HCT116 (cell line): ENCODE data around the gene ETHE1. TPM values are rescaled to one million over a fixed set of nuclear protein-coding genes. Genes with fewer than 3 reads are reported as not detected.

ENCODE experiments used
- ATAC-seq: fragments of 200-7000 bp; cut with Tn5 transposase; 2 replicates; pipeline ENCODE4 v1.9.1; 2020; ENCODE audit warnings: mild to moderate bottlenecking, moderate library complexity
- BruUV-seq: library from RNA; stranded (reverse); fragments of 400-500 nt; replicated peaks from 2 replicates; lab custom pipeline; 2021; lab: Mats Ljungman, UMichigan
- CTCF ChIA-PET: fragments of 300-600 bp; sonication (Branson Sonifier 250); formaldehyde crosslinking; loops from one replicate; lab custom pipeline; 2021; ENCODE audit warnings: antibody characterized with exemption; lab: Charles Lee
- POLR2A ChIA-PET: fragments of 300-600, 350-600 bp; sonication (Branson Sonifier 250); formaldehyde crosslinking; loops from one replicate; lab custom pipeline; 2021; ENCODE audit warnings: antibody characterized with exemption; lab: Charles Lee
- RAD21 ChIA-PET, 2 experiments: fragments of 300-600 bp; sonication (Branson Sonifier 250); formaldehyde crosslinking; loops; one replicate each; lab custom pipeline; 2023; ENCODE audit warnings: low total read pairs in 2 of 2; ENCODE audit not compliant: uncharacterized antibody in 2 of 2, unreplicated experiment in 2 of 2, low non-redundant PET in 1 of 2; lab: Charles Lee
- DNase-seq: peaks from one replicate; pipeline ENCODE4 v3.0.0-alpha.2; 2010; ENCODE audit warnings: low read depth, low spot score
- H2AFZ ChIP-seq: fragments of 200-600 bp; shearing (Covaris generic), sonication (generic); 2 replicates; pipeline ENCODE4 v1.6.1; 2017; ENCODE audit warnings: low read depth, mixed run types, mixed read lengths, antibody characterized with exemption, low read length; ENCODE audit not compliant: poor library complexity, severe bottlenecking
- H3K27ac ChIP-seq: 2 replicates; pipeline ENCODE4 v1.5.1; 2012; ENCODE audit warnings: low read depth, low read length
- H3K27me3 ChIP-seq: fragments of 200-600 bp; sonication (generic); 2 replicates; pipeline ENCODE4 v1.6.1; 2016; ENCODE audit warnings: mixed run types, low read length, mixed read lengths; ENCODE audit not compliant: insufficient read depth
- H3K36me3 ChIP-seq, 2 experiments: fragments of 200-500 bp in 1 of 2; fragments of 200-600 bp in 1 of 2; sonication (Bioruptor generic) in 1 of 2; sonication (generic) in 1 of 2; 2 replicates each; pipeline versions ENCODE4 v1.5.1 to v1.6.1; 2014 to 2016; ENCODE audit warnings: low read length in 2 of 2, inconsistent platforms in 1 of 2, mixed read lengths in 1 of 2, mixed run types in 1 of 2; ENCODE audit not compliant: insufficient read depth in 2 of 2, control insufficient read depth in 1 of 2
- H3K4me1 ChIP-seq, 2 experiments: fragments of 200-600 bp in 1 of 2; sonication (generic) in 1 of 2; 2 replicates each; pipeline versions ENCODE4 v1.5.1 to v1.6.1; 2012 to 2017; ENCODE audit warnings: low read length in 2 of 2, inconsistent platforms in 1 of 2, mild to moderate bottlenecking in 1 of 2, mixed read lengths in 1 of 2, mixed run types in 1 of 2, moderate library complexity in 1 of 2; ENCODE audit not compliant: insufficient read depth in 2 of 2, control insufficient read depth in 1 of 2
- H3K4me2 ChIP-seq: fragments of 200-600 bp; sonication (generic); 2 replicates; pipeline ENCODE4 v1.6.1; 2017; ENCODE audit warnings: mixed run types, low read length, mixed read lengths
- H3K4me3 ChIP-seq, 2 experiments: fragments of 200-600 bp in 1 of 2; sonication (generic) in 1 of 2; replicated peaks in 1 of 2; 2 replicates each; pipeline ENCODE4 v1.5.1; 2011 to 2016; ENCODE audit warnings: low read length in 2 of 2, control low read depth in 1 of 2, low read depth in 1 of 2, mild to moderate bottlenecking in 1 of 2, mixed read lengths in 1 of 2, mixed run types in 1 of 2
- H3K79me2 ChIP-seq: fragments of 200-600 bp; sonication (generic); 2 replicates; pipeline ENCODE4 v1.6.1; 2017; ENCODE audit warnings: mild to moderate bottlenecking, mixed run types, low read length, moderate library complexity, mixed read lengths; ENCODE audit not compliant: insufficient read depth
- H3K9ac ChIP-seq: fragments of 200-600 bp; sonication (generic); 2 replicates; pipeline ENCODE4 v1.6.1; 2016; ENCODE audit warnings: low read length, mixed read lengths
- H3K9me2 ChIP-seq: fragments of 200-600 bp; sonication (generic), shearing (Covaris generic); 2 replicates; pipeline ENCODE4 v1.6.1; 2017; ENCODE audit warnings: mixed run types, mild to moderate bottlenecking, moderate library complexity; ENCODE audit not compliant: insufficient read depth
- H3K9me3 ChIP-seq, 2 experiments: fragments of 200-500 bp in 1 of 2; fragments of 200-600 bp in 1 of 2; sonication (Bioruptor generic) in 1 of 2; sonication (generic) in 1 of 2; 2 replicates each; pipeline ENCODE4 v1.6.1; 2014 to 2017; ENCODE audit warnings: low read length in 2 of 2, mixed read lengths in 2 of 2, inconsistent platforms in 1 of 2, low read depth in 1 of 2, mild to moderate bottlenecking in 1 of 2, mixed run types in 1 of 2, moderate library complexity in 1 of 2; ENCODE audit not compliant: control insufficient read depth in 1 of 2, insufficient read depth in 1 of 2
- H4K20me1 ChIP-seq: fragments of 200-600 bp; sonication (generic), shearing (Covaris generic); 2 replicates; pipeline ENCODE4 v1.6.1; 2017; ENCODE audit warnings: mixed run types, mild to moderate bottlenecking, moderate library complexity; ENCODE audit not compliant: insufficient read depth
- ATF3 ChIP-seq: IDR thresholded peaks from 2 replicates; pipeline ENCODE4 v1.6.1; 2012
- CEBPB ChIP-seq: IDR thresholded peaks from 2 replicates; pipeline ENCODE4 v1.6.1; 2012; ENCODE audit warnings: low read depth
- CTCF ChIP-seq, 3 experiments: fragments of 200-600 bp in 1 of 3; sonication (generic) in 1 of 3; IDR thresholded peaks in 2 of 3; conservative IDR thresholded peaks in 1 of 3; 2 replicates each; pipeline ENCODE4 v1.5.1; 2012 to 2017; ENCODE audit warnings: low read depth in 2 of 3, low read length in 2 of 3, antibody characterized with exemption in 1 of 3, borderline replicate concordance in 1 of 3, control low read depth in 1 of 3, mild to moderate bottlenecking in 1 of 3, mixed read lengths in 1 of 3, mixed run types in 1 of 3, moderate library complexity in 1 of 3; ENCODE audit not compliant: insufficient read depth in 1 of 3
- POLR2A ChIP-seq: IDR thresholded peaks from 2 replicates; pipeline ENCODE4 v1.7.0; 2011; ENCODE audit warnings: borderline replicate concordance; ENCODE audit not compliant: insufficient read depth, insufficient read length; ENCODE audit errors: extremely low read depth
- POLR2AphosphoS5 ChIP-seq: IDR thresholded peaks from 2 replicates; pipeline ENCODE4 v1.6.1; 2011; ENCODE audit warnings: mild to moderate bottlenecking, low read depth, low read length, moderate library complexity
- RAD21 ChIP-seq: IDR thresholded peaks from 2 replicates; pipeline ENCODE4 v1.6.1; 2012; ENCODE audit warnings: low read depth, mild to moderate bottlenecking
- SP1 ChIP-seq: IDR thresholded peaks from 2 replicates; pipeline ENCODE4 v1.6.1; 2012; ENCODE audit warnings: low read depth
- SRF ChIP-seq: IDR thresholded peaks from 2 replicates; pipeline ENCODE4 v1.6.1; 2012; ENCODE audit warnings: low read depth
- TCF7L2 ChIP-seq: IDR thresholded peaks from 2 replicates; pipeline ENCODE4 v1.7.0; 2011; ENCODE audit warnings: borderline replicate concordance, inconsistent platforms; ENCODE audit not compliant: insufficient read depth, insufficient read length; ENCODE audit errors: extremely low read depth
- YY1 ChIP-seq: IDR thresholded peaks from 2 replicates; pipeline ENCODE4 v1.6.1; 2011; ENCODE audit warnings: low read length, low read depth, moderate library complexity, mild to moderate bottlenecking; ENCODE audit not compliant: insufficient replicate concordance; ENCODE audit errors: extremely low read depth
- ZFX ChIP-seq: fragments of 450-650 bp; IDR thresholded peaks from 2 replicates; pipeline ENCODE4 v1.6.1; 2017
- intact Hi-C: fragments of 100-400 bp; cut with micrococcal nuclease; formaldehyde crosslinking; loops from 2 replicates; pipeline ENCODE4 v1.10.0; 2022
- total RNA-seq: library from RNA; stranded (reverse); gene quantifications from one replicate; pipeline ENCODE4 v1.2.1, GENCODE V29; 2021; ENCODE audit not compliant: unreplicated experiment

The ETHE1 gene
- total RNA-seq, 1 experiment from 2014 or later = 64.3 TPM

DNA sequence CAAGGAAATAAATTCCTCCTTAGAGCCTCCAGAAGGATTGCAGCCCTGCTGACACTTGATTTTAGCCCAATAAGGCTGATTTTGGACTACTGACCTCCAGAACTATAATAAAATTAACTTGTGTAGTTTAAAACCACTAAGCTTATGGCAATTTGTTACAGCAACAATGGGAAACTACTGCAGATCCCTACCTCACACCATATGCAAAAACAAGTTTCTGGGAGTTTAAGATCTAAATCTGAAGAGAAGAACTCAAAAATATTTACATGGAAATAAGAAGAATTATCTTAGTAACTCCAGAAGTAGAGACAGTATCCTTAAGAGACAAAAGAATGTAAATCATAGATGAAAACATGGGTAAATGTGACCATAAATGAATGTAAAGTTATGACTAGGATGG is 11.9 kb upstream of the ETHE1 start:
- peaks cover 3 to 14% of the 10 kb centered on the region in 2 experiments; a peak in 3 of 4 replicates for H3K36me3 ChIP-seq
- no peak for TF ChIP-seq YY1
- TF ChIP-seq POLR2AphosphoS5 = no peak
- TF ChIP-seq RAD21 = no peak
- TF ChIP-seq CEBPB = no peak
- no peak for TF ChIP-seq ZFX
- no peak for TF ChIP-seq POLR2A
- TF ChIP-seq, all 23 proteins: peak for 0
- ATAC-seq (no peak), DNase-seq (no peak)
- H3K9me2 ChIP-seq = no peaks in the 10 kb centered on the region
- no peaks in the 10 kb centered on the region for H4K20me1 ChIP-seq
- H3K4me2 ChIP-seq = no peak overlapping the region
- H3K9ac ChIP-seq = no peak overlapping the region
- ChIA-PET POLR2A (no interaction called here), CTCF (interaction anchor here (4.5 kb wide), 1 partner anchor 17 kb away, joined by 18 read pairs; no protein-coding TSS in a partner anchor), RAD21 (no interaction called here)
- no peaks in the 10 kb centered on the region for H3K79me2 ChIP-seq
- H3K4me3 ChIP-seq = no peak overlapping the region
- no TSS peak for BruUV-seq
- no peaks in the 10 kb centered on the region for H3K27me3 ChIP-seq
- peaks cover 6 to 7% of the 10 kb centered on the region in 2 experiments; a peak in 3 of 4 replicates for H3K4me1 ChIP-seq
- no peaks in the 10 kb centered on the region for H3K9me3 ChIP-seq
- H3K27ac ChIP-seq = no peak overlapping the region
- no peak overlapping the region for H2AFZ ChIP-seq
- intact Hi-C loops = loop anchor here (5.0 to 10.0 kb wide), 2 partner anchors 126 to 183 kb away; no protein-coding TSS in a partner anchor

DNA sequence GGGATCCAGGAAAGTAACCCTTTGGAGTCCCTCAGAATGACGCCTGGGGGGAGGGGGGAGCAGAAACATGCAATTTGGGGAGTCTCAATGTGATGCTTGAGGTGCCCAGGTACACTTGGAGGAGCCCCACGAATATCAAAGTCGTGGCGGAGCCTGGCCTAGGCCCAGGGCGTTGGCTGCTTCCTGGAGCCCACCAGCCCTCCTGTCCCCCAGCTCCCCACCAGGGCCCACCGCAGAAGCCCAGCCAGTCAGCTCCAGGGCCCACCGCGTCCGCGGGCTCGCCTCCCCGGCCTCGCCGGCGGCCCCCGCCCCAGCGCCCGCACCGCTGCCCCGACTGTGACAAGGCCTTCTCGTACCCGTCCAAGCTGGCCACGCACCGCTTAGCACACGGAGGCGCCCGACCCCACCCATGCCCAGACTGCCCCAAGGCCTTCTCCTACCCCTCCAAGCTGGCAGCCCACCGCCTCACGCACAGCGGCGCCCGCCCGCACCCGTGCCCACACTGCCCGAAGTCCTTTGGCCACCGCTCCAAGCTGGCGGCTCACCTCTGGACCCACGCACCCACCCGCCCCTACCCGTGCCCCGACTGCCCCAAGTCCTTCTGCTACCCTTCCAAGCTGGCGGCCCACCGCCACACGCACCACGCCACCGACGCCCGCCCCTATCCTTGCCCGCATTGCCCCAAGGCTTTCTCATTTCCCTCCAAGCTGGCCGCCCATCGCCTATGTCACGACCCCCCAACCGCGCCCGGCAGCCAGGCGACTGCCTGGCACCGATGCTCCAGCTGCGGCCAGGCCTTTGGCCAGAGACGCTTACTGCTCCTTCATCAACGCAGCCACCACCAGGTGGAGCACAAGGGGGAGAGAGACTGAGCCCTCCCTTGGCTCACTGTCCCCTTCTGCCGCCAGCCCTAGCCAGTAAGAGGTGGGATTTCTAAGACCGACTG is 8.1 kb upstream of the ETHE1 start:
- ATAC-seq = no peak
- no TSS peak for BruUV-seq
- H2AFZ ChIP-seq = no peak overlapping the region
- peak overlapping the region; percentile 95 for H3K27ac ChIP-seq
- no peak for DNase-seq
- H3K9ac ChIP-seq = no peak overlapping the region
- intact Hi-C loops = loop anchor here (1.0 to 10.0 kb wide), 3 partner anchors 59 to 187 kb away; no protein-coding TSS in a partner anchor
- peaks cover 20 to 34% of the 10 kb centered on the region in 2 experiments for H3K4me1 ChIP-seq
- no peak overlapping the region for H3K4me3 ChIP-seq
- H3K36me3 ChIP-seq = peaks cover 0 to 4% of the 10 kb centered on the region in 2 experiments; a peak in 1 of 4 replicates
- H3K4me2 ChIP-seq = no peak overlapping the region; the same call in 1 of the 2 replicates
- CTCF ChIA-PET = interaction anchor here (0.6 to 4.5 kb wide), 3 partner anchors 20 to 181 kb away, joined by 8 to 20 read pairs (median 18); partner anchors contain the start of genes IRGC, IRGQ and ZNF576
- H4K20me1 ChIP-seq = no peaks in the 10 kb centered on the region
- POLR2A ChIA-PET = no interaction called here
- no peaks in the 10 kb centered on the region for H3K9me2 ChIP-seq
- RAD21 ChIA-PET = interaction anchor here in 1 of 2 experiments (0.8 kb wide), 1 partner anchor 60 kb away, joined by 3 read pairs; no protein-coding TSS in a partner anchor
- H3K79me2 ChIP-seq = no peaks in the 10 kb centered on the region
- no peaks in the 10 kb centered on the region for H3K9me3 ChIP-seq
- no peaks in the 10 kb centered on the region for H3K27me3 ChIP-seq
- no peak for TF ChIP-seq SP1
- no peak for TF ChIP-seq TCF7L2
- no peak for TF ChIP-seq ATF3
- TF ChIP-seq CTCF (IDR thresholded peaks at IDR 0.05 in 2 of 3, conservative IDR thresholded peaks at IDR 0.05 in 1 of 3; ENCODE audit: borderline replicate concordance in 1 of 3, insufficient read depth in 1 of 3, low read depth in 2 of 3, low read length in 2 of 3) = peak in 2 of 3 experiments; percentile 56 to 59; a peak in 4 of 6 replicates
- no peak for TF ChIP-seq POLR2AphosphoS5
- TF ChIP-seq SRF = no peak
